Upper lobe of left lung (tissue), 4 donors: ENCODE results near the gene PDE1C.

Source experiments
- EP300 ChIP-seq, 4 donors: sonication (generic); formaldehyde crosslinking; IDR thresholded peaks; one replicate each; pipeline ENCODE4 v1.5.1; 2017; ENCODE audit warnings: antibody characterized with exemption in 4 of 4, control low read depth in 2 of 4
- POLR2A ChIP-seq, 4 donors: fragments of 450-650 bp; IDR thresholded peaks; one replicate each; pipeline ENCODE4 v1.5.1; 2016 to 2017; ENCODE audit warnings: antibody characterized with exemption in 4 of 4, mild to moderate bottlenecking in 2 of 4
- POLR2AphosphoS5 ChIP-seq, 2 donors: sonication (generic); formaldehyde crosslinking; IDR thresholded peaks; one replicate each; pipeline ENCODE4 v1.5.1; 2017; ENCODE audit warnings: antibody characterized with exemption in 2 of 2
- TF ChIP-seq, protein P1 (sequence below), 6 experiments: fragments of 450-650 bp in 4 of 6; fragments of 200-600 bp in 2 of 6; sonication (generic) in 2 of 6; IDR thresholded peaks; one replicate each; pipeline ENCODE4 v1.5.1; 2016 to 2019; ENCODE audit warnings: antibody characterized with exemption in 6 of 6

DNA sequence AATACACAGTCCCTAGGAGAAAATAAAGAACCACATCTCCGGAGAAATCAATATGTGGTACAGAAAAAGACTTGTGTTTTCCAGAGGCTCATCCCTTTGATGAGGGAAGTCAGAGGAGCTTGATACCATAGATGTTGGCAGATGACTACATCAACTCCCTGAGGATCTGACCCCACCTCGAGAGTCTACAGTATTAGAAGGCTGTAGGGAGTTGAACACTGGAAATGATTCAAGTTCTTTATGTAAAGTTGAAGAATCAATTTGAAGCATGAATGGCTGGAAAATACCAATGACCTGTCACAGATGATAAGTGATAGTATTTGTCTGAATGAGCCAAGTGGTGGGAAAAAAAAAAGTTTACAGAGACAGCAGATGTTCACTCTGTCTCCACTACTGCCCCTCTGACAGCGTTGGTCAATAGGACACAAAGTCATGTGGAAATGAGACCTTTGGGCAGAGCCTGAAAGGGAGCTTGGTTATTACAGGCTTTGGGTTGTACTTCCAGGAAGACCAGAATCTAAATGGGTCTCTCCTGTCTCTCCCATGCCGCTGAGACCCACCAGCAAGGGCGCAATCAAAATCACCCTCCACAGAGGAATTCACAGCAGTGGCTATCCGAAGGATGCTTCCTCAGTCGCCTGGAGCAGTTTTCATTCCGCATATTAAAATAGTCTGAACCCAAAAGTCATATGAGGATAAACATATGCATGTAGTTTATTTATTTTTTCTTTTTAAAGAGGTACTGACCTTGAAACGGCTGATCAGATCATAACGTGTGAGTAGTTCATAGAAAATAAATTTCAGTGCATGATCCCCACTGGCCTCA lies 197.4 kb downstream of the PDE1C start:
- TF ChIP-seq, protein P1, sequence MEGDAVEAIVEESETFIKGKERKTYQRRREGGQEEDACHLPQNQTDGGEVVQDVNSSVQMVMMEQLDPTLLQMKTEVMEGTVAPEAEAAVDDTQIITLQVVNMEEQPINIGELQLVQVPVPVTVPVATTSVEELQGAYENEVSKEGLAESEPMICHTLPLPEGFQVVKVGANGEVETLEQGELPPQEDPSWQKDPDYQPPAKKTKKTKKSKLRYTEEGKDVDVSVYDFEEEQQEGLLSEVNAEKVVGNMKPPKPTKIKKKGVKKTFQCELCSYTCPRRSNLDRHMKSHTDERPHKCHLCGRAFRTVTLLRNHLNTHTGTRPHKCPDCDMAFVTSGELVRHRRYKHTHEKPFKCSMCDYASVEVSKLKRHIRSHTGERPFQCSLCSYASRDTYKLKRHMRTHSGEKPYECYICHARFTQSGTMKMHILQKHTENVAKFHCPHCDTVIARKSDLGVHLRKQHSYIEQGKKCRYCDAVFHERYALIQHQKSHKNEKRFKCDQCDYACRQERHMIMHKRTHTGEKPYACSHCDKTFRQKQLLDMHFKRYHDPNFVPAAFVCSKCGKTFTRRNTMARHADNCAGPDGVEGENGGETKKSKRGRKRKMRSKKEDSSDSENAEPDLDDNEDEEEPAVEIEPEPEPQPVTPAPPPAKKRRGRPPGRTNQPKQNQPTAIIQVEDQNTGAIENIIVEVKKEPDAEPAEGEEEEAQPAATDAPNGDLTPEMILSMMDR (IDR thresholded peaks at IDR 0.05), result no peak
- TF ChIP-seq POLR2A (IDR thresholded peaks at IDR 0.05) (no peak), POLR2AphosphoS5 (IDR thresholded peaks at IDR 0.05) (no peak), EP300 (IDR thresholded peaks at IDR 0.05) (no peak)
